Nephron (organoid): ENCODE data around the gene SCTR.
A peak's percentile ranks its signal among the peaks of the same experiment; 100 is the strongest.
"Not testable (repeated sequence)": the region's sequence is repeated elsewhere in the genome, so short reads cannot be mapped to it uniquely, and the experiment has no call there.

Experiments
- H3K27ac Mint-ChIP-seq, 3 experiments: 2 replicates each; pipeline ENCODE4 v1.8.0; 2020; ENCODE audit warnings: mixed read lengths in 3 of 3, mild to moderate bottlenecking in 2 of 3, moderate library complexity in 1 of 3
- H3K27me3 Mint-ChIP-seq: 2 replicates; pipeline ENCODE4 v1.8.0; 2021; ENCODE audit warnings: low read depth, mild to moderate bottlenecking, moderate library complexity, mixed read lengths
- H3K36me3 Mint-ChIP-seq: 2 replicates; pipeline ENCODE4 v1.8.0; 2020; ENCODE audit warnings: low read depth, mixed read lengths
- H3K4me1 Mint-ChIP-seq: 2 replicates; pipeline ENCODE4 v1.8.0; 2020; ENCODE audit warnings: mixed read lengths
- H3K4me3 Mint-ChIP-seq, 3 experiments: 2 replicates each; pipeline ENCODE4 v1.8.0; 2020; ENCODE audit warnings: mild to moderate bottlenecking in 3 of 3, mixed read lengths in 3 of 3, moderate library complexity in 2 of 3
- H3K9me3 Mint-ChIP-seq: 2 replicates; pipeline ENCODE4 v1.8.0; 2020; ENCODE audit warnings: mixed read lengths
- TF ChIP-seq, protein P1 (sequence below), 3 experiments: fragments of 200-600 bp; sonication (generic); IDR thresholded peaks; one replicate each; pipeline ENCODE4 v1.5.0; 2021; ENCODE audit warnings: antibody characterized with exemption in 3 of 3; ENCODE audit not compliant: unreplicated experiment in 3 of 3

SCTR gene

GRCh38 chr2:119407430-119408220 is 116.7 kb downstream of the SCTR start:
- H3K27ac Mint-ChIP-seq, result peak overlapping the region in 1 of 3 experiments; percentile 2
- H3K4me1 Mint-ChIP-seq, result peaks cover 5% of the 10 kb centered on the region
- peaks cover 5% of the 10 kb centered on the region for H3K27me3 Mint-ChIP-seq
- TF ChIP-seq, protein P1, sequence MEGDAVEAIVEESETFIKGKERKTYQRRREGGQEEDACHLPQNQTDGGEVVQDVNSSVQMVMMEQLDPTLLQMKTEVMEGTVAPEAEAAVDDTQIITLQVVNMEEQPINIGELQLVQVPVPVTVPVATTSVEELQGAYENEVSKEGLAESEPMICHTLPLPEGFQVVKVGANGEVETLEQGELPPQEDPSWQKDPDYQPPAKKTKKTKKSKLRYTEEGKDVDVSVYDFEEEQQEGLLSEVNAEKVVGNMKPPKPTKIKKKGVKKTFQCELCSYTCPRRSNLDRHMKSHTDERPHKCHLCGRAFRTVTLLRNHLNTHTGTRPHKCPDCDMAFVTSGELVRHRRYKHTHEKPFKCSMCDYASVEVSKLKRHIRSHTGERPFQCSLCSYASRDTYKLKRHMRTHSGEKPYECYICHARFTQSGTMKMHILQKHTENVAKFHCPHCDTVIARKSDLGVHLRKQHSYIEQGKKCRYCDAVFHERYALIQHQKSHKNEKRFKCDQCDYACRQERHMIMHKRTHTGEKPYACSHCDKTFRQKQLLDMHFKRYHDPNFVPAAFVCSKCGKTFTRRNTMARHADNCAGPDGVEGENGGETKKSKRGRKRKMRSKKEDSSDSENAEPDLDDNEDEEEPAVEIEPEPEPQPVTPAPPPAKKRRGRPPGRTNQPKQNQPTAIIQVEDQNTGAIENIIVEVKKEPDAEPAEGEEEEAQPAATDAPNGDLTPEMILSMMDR (IDR thresholded peaks at IDR 0.05; ENCODE audit: unreplicated experiment in 3 of 3), result peak; percentile 78 to 87 (median 82)
- no peak overlapping the region for H3K4me3 Mint-ChIP-seq
- no peaks in the 10 kb centered on the region for H3K36me3 Mint-ChIP-seq
- peaks cover 7% of the 10 kb centered on the region for H3K9me3 Mint-ChIP-seq

- H3K27ac Mint-ChIP-seq, result no peak overlapping the region
- peaks cover 5% of the 10 kb centered on the region for H3K4me1 Mint-ChIP-seq
- H3K4me3 Mint-ChIP-seq, result no peak overlapping the region
- TF ChIP-seq, protein P1 (IDR thresholded peaks at IDR 0.05; ENCODE audit: unreplicated experiment in 3 of 3), result no peak
- no peaks in the 10 kb centered on the region for H3K36me3 Mint-ChIP-seq
- H3K9me3 Mint-ChIP-seq, result no peaks in the 10 kb centered on the region
- H3K27me3 Mint-ChIP-seq, result peaks cover 5% of the 10 kb centered on the region
Measured at GRCh38 chr2:119405151-119405550, 119.1 kb downstream of the SCTR start.

GRCh38 chr2:119403618-119404017 is 120.7 kb downstream of the SCTR start:
- H3K4me1 Mint-ChIP-seq, H3K9me3 Mint-ChIP-seq, H3K27ac Mint-ChIP-seq, H3K36me3 Mint-ChIP-seq, H3K4me3 Mint-ChIP-seq: not testable (repeated sequence)
- H3K27me3 Mint-ChIP-seq, result peaks cover 12% of the 10 kb centered on the region

DNA sequence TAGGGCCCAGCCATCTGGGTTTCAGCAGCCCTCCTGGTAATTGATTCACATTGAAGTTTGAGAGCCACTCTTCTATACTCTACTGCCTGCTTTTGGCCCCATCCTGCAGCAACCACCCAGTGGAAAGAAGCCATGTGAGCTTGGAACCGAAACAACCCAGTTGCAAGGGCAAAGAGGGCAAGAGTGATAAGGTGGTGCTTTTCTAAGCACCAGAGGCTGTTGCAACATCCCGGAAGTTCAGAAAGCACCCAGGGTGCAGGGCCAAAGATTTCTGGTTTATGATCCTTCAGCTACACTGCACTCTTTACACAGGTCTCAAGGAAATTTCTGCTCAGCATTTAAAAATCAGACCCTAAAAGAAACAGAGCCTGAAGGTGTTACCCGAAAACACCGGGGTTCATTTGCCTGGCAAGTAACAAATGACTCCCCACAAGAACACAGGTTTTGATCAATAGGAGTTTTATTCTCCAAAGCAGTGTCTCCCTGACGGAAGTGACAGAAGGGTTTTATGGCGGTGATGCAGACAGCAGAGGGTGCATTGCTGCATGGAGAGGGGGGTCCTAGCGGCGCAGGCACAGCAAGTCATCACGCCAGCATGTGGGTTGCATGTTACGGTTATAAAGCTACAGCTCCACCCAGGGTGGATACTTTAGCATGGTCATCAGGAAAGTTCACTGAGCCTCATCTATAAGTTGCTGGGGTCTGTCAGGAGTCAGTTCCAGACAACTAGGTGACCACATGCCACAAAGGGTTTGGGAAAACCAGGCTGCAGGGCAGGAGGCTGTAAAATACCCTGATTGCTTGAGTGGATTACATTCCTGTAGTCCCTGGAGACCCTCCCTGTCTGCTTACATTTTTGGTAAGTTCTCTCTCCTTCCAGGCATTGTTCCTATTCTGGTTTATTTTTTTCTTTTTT is 121.4 kb downstream of the SCTR start:
- Mint-ChIP-seq H3K4me1 (peaks cover 3% of the 10 kb centered on the region), H3K27me3 (peaks cover 15% of the 10 kb centered on the region), H3K27ac (no peak overlapping the region), H3K36me3 (no peaks in the 10 kb centered on the region), H3K9me3 (no peaks in the 10 kb centered on the region), H3K4me3 (no peak overlapping the region)
- TF ChIP-seq, protein P1 (IDR thresholded peaks at IDR 0.05; ENCODE audit: unreplicated experiment in 3 of 3), result no peak

DNA sequence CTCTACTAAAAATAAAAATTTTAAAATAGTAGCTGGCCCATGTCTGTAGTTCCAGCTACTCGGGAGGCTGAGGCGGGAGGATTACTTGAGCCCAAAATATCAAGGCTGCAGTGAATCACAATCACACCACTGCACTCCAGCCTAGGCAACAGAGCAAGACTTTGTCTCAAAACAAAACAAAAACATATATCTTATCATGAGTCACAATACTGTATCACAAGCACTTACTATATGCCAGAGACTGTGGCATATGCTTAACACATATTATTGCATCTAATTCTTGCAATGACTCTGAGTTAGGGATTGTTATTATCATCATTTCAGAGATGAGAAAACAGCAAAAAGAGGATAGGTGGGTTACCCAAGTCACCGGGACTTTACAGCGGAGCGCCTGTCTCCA is 122.2 kb downstream of the SCTR start:
- Mint-ChIP-seq H3K4me1 (no peaks in the 10 kb centered on the region), H3K9me3 (no peaks in the 10 kb centered on the region), H3K36me3 (no peaks in the 10 kb centered on the region), H3K27ac (no peak overlapping the region), H3K27me3 (peaks cover 11% of the 10 kb centered on the region), H3K4me3 (no peak overlapping the region)
- TF ChIP-seq, protein P1 (IDR thresholded peaks at IDR 0.05; ENCODE audit: unreplicated experiment in 3 of 3), result no peak

GRCh38 chr2:119397196-119397595 is 127.1 kb downstream of the SCTR start:
- no peak overlapping the region for H3K4me3 Mint-ChIP-seq
- H3K27ac Mint-ChIP-seq, result no peak overlapping the region
- H3K27me3 Mint-ChIP-seq, result peaks cover 13% of the 10 kb centered on the region
- TF ChIP-seq, protein P1 (IDR thresholded peaks at IDR 0.05; ENCODE audit: unreplicated experiment in 3 of 3), result no peak
- no peaks in the 10 kb centered on the region for H3K36me3 Mint-ChIP-seq
- no peaks in the 10 kb centered on the region for H3K4me1 Mint-ChIP-seq
- H3K9me3 Mint-ChIP-seq, result no peaks in the 10 kb centered on the region
